Measurements from ENCODE around the gene BMAL2. TPM values are rescaled to one million over a fixed set of nuclear protein-coding genes. Genes with fewer than 3 reads are reported as not detected.

Gene BMAL2
- polyA plus RNA-seq, 1 donor = 7.5 TPM

- DNase-seq = no peak
These were observed 27.1 kb downstream of the BMAL2 start for GRCh38 chr12:27359578-27360340.

GRCh38 chr12:27361372-27361771 is 28.7 kb downstream of the BMAL2 start:
- no peak for DNase-seq

- DNase-seq = no peak
These were observed 34.0 kb downstream of the BMAL2 start for GRCh38 chr12:27366621-27367020.

GRCh38 chr12:27367078-27367477 is 34.4 kb downstream of the BMAL2 start:
- no peak for DNase-seq

GRCh38 chr12:27382171-27382795 is 49.6 kb downstream of the BMAL2 start:
- peak; percentile 59 for DNase-seq

Other genes starting within 250 kb of the BMAL2 start
- 49.0 TPM for gene STK38L, start 88.5 kb upstream of the BMAL2 start, polyA plus RNA-seq (ENCODE audit: insufficient read length)
- 0.60 TPM for gene SMCO2, start 113.9 kb downstream of the BMAL2 start, polyA plus RNA-seq (ENCODE audit: insufficient read length)
- 137 TPM for gene PPFIBP1, start 191.4 kb downstream of the BMAL2 start, polyA plus RNA-seq (ENCODE audit: insufficient read length)